ENCODE measurements around the gene MRPL17.
"Not testable (repeated sequence)": the region's sequence is repeated elsewhere in the genome, so short reads cannot be mapped to it uniquely, and the experiment has no call there.

MRPL17 gene

DNA sequence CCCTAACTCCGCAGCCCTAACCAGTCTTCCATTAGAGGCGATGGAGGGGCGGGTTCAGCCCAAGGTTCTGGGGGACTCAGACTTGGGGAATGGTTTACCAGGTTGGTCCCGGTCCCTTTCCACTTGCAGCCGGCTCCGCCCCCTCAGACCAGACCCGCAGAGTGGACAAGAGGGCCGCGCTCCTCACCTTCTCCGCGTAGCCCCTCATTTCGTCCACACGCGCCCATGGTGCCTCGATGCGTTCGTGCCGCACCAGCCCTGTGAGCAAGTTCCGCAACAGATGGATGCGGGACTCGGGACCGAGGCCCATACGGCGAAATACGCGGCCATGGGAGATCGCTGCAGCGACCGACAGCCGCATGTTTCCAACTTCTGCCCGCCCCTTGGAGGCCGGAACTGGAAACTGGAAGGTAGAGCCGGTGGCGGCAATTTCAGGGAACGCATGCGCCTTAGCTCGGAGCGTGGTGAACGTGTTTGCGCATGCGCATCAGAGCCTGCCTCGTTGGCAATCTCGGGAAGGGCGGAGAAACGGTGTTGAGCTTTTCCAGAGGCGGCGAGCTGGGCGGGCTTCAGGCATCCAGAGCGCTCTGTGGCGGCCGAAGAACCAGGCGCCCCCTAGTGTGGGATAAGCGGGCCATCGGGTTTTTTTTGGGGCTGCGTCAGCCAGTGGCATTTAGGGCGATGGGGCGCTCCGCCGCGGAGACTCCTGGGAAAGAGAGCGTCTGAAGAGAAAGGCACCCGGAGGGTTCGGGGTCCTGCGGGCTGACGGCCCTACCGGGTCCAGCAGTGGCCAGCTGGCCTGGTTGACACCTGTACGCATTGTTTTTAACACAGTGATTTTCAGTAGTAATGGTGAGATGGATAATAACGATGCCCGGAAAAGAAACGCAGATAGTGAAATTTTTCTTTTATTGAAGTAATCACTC, at the start of gene MRPL17:
TSS of gene MRPL17 (minus strand) at position 405 of the 926 bp plus-strand sequence. CDS start at position 361, 44 bp downstream.
- peak; percentile 85 for FAIRE-seq

DNA sequence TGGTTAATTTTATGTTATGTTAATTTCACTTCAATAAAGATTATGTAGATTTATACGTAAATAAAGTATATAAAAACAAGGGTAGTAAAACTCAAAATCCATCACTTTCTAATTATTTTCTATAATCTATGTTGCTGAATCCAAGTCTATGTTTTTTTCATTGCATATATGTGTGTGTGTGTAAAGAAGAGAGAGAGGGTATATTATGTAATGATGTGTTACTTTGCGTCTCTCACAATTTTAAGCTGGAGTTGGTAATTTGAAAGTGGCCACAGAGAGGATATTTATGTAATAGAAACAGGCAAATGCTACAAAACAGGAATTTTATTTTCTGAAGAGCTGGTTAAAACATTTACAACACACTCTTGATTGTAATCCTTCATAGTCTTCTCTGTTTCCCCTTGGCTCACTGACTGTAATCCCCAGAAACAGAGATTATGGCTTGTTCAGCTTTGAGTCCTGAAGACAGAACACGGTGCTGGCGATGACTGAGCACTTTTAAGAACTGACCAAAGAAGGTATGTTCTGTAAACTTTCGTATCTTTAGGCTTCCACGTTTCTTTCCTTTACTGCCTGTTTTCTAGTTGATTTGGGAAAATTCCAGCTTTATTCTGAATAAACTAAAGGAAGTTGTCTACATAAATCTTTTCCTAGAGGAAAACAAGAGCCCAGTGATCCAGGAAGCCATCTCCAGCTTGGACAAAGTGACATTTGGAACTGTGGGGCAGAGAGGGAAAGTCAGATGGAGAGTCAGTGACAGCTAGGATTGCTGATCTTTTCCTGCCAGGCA, 45.0 kb upstream of the MRPL17 start:
- no peak for FAIRE-seq

- no peak for FAIRE-seq
Measured at GRCh38 chr11:6725386-6725896, 42.3 kb upstream of the MRPL17 start.

- FAIRE-seq, result no peak
Measured at GRCh38 chr11:6724013-6724412, 40.9 kb upstream of the MRPL17 start.

DNA sequence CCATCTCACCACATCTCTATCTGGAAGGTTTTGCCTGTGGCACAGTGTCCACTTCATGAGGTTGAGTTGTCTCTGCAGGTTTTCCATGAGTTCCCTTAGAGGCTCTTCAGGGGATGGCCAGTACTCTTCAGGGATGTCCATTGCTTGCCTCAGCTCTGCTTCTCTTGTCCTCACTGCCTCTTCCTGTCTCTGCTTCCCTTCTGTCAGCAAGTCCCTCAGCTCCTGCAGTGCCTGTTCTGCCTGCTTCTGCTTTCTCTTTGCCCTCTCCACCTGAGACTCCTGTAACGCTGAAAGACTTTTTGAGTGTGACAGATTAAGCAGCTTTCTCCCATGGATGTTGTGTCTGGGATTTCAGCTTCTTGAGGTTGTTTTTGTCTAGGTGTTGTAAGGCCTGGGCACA, 38.2 kb upstream of the MRPL17 start:
- no peak for FAIRE-seq

DNA sequence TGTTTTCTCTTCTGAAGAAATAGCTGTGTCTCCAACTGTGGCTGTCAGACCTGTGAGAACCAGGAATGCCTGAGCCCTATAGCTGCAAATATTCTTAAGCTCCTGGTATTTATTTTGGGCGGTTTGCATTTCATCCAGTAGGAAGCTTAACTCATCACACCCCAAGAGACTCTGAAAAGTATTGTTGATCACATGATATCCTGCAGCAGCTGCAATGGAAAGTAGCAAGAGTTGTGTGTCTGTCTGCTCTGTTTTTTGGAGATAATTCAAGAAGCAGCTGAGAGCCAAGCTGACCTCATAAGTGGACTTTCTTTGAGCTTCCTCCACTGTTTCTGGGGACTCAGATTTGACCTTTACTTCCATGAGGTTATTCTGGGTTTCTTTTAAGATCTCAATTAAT, 36.4 kb upstream of the MRPL17 start:
- FAIRE-seq, result no peak

GRCh38 chr11:6717426-6717825, 34.3 kb upstream of the MRPL17 start:
- no peak for FAIRE-seq

DNA sequence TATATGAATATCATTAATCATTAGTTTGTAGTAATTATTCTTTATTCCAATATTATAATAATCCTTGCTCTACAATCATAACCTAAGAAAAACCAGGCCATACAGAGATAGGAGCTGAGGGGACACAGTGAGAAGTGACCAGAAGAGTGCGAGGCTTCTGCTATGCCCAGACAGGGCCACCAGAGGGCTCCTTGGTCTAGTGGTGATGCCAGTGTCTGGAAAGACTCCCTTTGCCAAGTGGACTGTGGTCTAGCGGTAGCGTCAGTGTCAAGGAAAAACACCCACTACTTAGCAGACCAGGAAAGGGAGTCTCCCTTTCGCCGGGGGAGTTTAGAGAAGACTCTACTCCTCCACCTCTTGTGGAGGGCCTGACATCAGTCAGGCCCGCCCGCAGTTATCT, 28.4 kb upstream of the MRPL17 start:
- peak; percentile 60 for FAIRE-seq

GRCh38 chr11:6708876-6709275, 25.7 kb upstream of the MRPL17 start:
- no peak for FAIRE-seq

GRCh38 chr11:6705905-6706535, 22.9 kb upstream of the MRPL17 start:
- FAIRE-seq, result peak; percentile 86

DNA sequence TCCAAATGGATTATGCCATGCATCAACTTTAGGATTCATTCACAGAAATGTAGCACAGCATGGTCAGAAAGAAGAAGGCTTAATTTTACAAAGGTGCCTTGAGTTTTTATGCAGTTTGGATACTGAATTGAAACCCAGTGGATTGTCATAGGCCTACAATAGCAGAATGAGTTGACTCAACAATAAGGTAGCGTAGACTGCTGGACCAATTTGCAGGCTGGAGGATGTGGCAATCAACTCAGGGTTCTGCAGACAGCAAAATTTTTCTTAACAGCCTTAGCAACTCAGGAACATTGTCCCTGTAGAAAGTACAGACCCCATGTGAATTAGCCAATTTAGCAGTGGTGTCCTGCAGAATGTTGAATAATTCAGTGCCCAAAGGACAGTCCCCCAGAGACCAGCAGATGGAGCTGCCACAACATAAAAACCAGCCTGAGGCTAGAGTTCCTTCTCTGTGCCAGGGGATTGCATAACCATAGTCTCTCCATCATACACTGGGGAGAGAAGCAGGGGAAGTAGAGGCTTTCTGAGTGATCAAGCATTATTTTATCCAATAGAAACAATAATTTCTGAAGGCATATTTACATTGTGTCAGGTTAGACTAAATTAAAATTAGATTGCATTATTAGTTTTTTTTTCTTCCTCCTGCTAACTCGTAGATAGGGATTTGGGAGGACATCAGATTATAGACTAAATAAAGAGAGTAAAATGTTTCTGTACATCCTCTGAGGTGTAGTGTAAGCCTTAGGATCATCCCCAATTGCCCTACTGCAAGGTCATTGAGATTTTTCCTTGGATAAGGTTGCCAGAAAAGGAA, 20.3 kb upstream of the MRPL17 start:
- peak; percentile 62 for FAIRE-seq

- not testable (repeated sequence) for FAIRE-seq
Measured at GRCh38 chr11:6701955-6702354, 18.8 kb upstream of the MRPL17 start.

DNA sequence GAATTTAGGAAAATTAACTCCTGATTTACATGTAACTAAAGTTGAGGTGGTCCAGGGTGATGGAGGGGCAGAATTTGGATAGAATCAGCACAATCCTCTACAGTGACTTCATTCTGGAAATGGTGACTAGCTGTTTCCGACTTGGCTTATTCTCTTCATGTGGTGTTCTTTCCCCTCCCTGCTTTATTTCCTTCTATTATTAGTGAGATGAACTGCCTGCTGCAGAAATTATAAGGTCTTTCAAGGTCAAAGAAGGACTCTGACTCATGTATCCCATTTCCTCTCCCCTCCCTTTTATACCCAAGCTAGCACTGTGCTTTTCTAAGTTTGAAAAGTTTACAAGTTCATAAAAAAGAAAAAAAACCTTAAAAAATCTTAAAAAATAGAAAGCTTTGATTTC, 12.2 kb upstream of the MRPL17 start:
- no peak for FAIRE-seq

GRCh38 chr11:6694229-6694535, 11.0 kb upstream of the MRPL17 start:
- FAIRE-seq, result no peak

- no peak for FAIRE-seq
Measured at GRCh38 chr11:6693342-6694228, 10.4 kb upstream of the MRPL17 start.

DNA sequence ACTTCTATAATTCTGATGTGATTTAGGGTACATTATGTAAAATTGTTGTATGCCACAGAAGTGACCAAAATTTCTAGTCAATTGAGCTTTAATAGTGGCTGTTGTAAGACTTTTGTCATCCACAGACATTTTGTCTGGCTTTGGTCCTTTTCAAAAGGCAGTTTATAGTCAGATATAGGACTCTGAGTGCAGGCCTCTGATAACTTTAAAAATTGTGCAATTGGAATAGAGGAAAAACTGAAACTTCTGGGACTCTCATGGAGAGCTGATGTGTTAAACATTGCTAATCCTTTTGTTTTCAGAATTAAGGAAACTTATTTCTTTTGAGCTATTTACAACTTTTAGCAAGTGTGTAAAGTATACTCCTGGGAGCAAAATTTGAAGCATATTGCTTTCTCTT, 9.0 kb upstream of the MRPL17 start:
- no peak for FAIRE-seq

- FAIRE-seq, result not testable (repeated sequence)
Measured at GRCh38 chr11:6690431-6691132, 7.4 kb upstream of the MRPL17 start.

DNA sequence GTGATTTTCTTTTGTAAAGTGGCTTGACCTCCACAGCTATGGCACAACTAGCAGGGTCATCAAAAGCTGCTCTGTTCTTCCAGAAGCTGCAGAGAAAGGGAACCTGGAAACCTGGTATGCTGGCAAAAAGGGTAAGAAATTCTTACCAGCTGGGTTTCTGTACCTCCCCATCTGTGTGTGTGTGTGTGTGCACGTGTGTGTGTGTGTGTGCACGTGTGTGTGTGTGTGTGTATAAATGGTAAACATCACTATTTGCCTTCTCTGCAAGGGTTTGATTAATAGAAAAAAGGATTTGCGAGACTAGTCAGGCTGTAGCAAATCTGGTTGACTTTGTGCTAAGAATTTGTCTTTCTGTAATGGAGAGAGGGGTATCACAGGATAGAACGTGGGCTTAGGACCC, 4.7 kb upstream of the MRPL17 start:
- no peak for FAIRE-seq

DNA sequence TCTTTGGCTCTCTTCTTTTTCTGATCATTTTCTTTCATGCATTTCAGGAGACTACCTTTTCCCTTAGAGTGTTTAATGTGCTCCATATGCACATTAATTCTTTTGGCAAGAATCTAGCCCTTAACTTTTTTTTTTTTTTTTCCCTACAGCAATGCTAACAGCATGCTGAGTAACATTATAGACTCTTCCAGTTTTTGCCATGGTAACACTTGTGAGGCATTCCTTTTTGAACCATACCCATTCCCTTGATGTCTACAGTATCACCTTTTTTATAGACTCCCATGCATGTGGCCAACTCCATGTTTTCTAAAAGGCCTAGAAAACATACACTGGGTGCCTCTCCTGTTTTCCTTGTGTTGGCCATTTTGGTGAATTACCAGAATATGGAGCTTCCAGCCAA, 2.9 kb upstream of the MRPL17 start:
- no peak for FAIRE-seq

GRCh38 chr11:6684068-6684467, 928 bp upstream of the MRPL17 start:
- FAIRE-seq, result not testable (repeated sequence)

DNA sequence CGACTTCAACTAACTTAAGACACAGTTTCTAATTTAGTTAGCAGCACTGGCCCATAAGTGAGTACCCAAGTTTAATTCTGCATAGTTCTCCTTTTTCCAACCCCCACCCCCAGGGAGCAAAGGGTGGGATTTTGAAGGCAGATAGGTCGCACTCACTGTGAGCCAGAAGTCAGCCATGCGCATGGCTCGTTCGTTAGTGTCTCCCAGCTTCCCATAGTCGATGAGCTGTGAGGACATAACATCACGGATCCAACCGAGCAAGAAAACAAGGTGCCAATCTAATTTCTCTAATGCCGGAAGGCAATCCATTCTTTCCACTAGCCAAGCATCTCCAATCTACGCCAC, 577 bp downstream of the MRPL17 start:
- no peak for FAIRE-seq
